HEK293T (cell line): ENCODE data around the gene RASSF10.

Experiments
- CTCF ChIA-PET: fragments of 350-600 bp; formaldehyde crosslinking; extraction: SDS; loops from one replicate; lab custom pipeline; 2021; ENCODE audit warnings: antibody characterized with exemption, inconsistent platforms; lab: Yijun Ruan, JAX
- POLR2A ChIA-PET: fragments of 350-600 bp; formaldehyde crosslinking; extraction: SDS; loops from one replicate; lab custom pipeline; 2020; ENCODE audit warnings: antibody characterized with exemption, inconsistent platforms; lab: Yijun Ruan, JAX
- DNase-seq: peaks from one replicate; pipeline ENCODE4 v3.0.0; 2012; ENCODE audit warnings: mixed read lengths; ENCODE audit errors: extremely low spot score
- ARNT ChIP-seq: fragments of 450-650 bp; IDR thresholded peaks from 2 replicates; pipeline ENCODE4 v1.6.1; 2017; ENCODE audit warnings: mild to moderate bottlenecking
- BHLHE40 ChIP-seq: fragments of 450-650 bp; IDR thresholded peaks from 2 replicates; pipeline ENCODE4 v1.6.1; 2016; ENCODE audit warnings: mild to moderate bottlenecking, moderate library complexity, borderline replicate concordance
- CTBP1 ChIP-seq: fragments of 450-650 bp; IDR thresholded peaks from 2 replicates; pipeline ENCODE4 v1.6.1; 2016; ENCODE audit warnings: borderline replicate concordance
- ELF4 ChIP-seq: fragments of 450-650 bp; IDR thresholded peaks from 2 replicates; pipeline ENCODE4 v1.6.1; 2017; ENCODE audit warnings: antibody characterized with exemption
- FOXA1 ChIP-seq: fragments of 450-650 bp; IDR thresholded peaks from 2 replicates; pipeline ENCODE4 v1.6.1; 2016; ENCODE audit warnings: mild to moderate bottlenecking
- FOXK2 ChIP-seq: fragments of 450-650 bp; IDR thresholded peaks from 2 replicates; pipeline ENCODE4 v1.6.1; 2016; ENCODE audit warnings: mild to moderate bottlenecking
- FOXM1 ChIP-seq: fragments of 450-650 bp; IDR thresholded peaks from 2 replicates; pipeline ENCODE4 v1.6.1; 2017; ENCODE audit warnings: mild to moderate bottlenecking, borderline replicate concordance
- HDGF ChIP-seq: fragments of 450-650 bp; IDR thresholded peaks from 2 replicates; pipeline ENCODE4 v1.6.1; 2017; ENCODE audit warnings: antibody characterized with exemption, borderline replicate concordance
- L3MBTL2 ChIP-seq: fragments of 450-650 bp; conservative IDR thresholded peaks from 2 replicates; pipeline ENCODE4 v1.6.1; 2016; ENCODE audit warnings: mild to moderate bottlenecking
- LEF1 ChIP-seq: fragments of 450-650 bp; IDR thresholded peaks from 2 replicates; pipeline ENCODE4 v1.6.1; 2017; ENCODE audit warnings: mild to moderate bottlenecking, borderline replicate concordance
- NFRKB ChIP-seq: fragments of 450-650 bp; IDR thresholded peaks from 2 replicates; pipeline ENCODE4 v1.6.1; 2016; ENCODE audit warnings: mild to moderate bottlenecking, moderate library complexity
- SP1 ChIP-seq: fragments of 450-650 bp; IDR thresholded peaks from 2 replicates; pipeline ENCODE4 v1.6.1; 2017
- SUZ12 ChIP-seq: fragments of 450-650 bp; IDR thresholded peaks from 2 replicates; pipeline ENCODE4 v1.6.1; 2016; ENCODE audit warnings: mild to moderate bottlenecking
- TARDBP ChIP-seq: fragments of 450-650 bp; IDR thresholded peaks from 2 replicates; pipeline ENCODE4 v1.6.1; 2016
- ZNF384 ChIP-seq: fragments of 450-650 bp; IDR thresholded peaks from 2 replicates; pipeline ENCODE4 v1.6.1; 2016
- TF ChIP-seq, protein P1 (sequence below): fragments of 450-650 bp; IDR thresholded peaks from 2 replicates; pipeline ENCODE4 v1.6.1; 2016

The RASSF10 gene

GRCh38 chr11:12989428-12990161, 19.5 kb upstream of the RASSF10 start:
- POLR2A ChIA-PET = no interaction called here
- no peak for DNase-seq

GRCh38 chr11:12990162-12990480, 19.0 kb upstream of the RASSF10 start:
- no peak for DNase-seq
- POLR2A ChIA-PET = no interaction called here
- TF ChIP-seq ZNF384 = no peak
- no peak for TF ChIP-seq SUZ12
- TF ChIP-seq FOXA1 = no peak
- TF ChIP-seq FOXM1 = no peak
- TF ChIP-seq ARNT = no peak
- no peak for TF ChIP-seq NFRKB
- TF ChIP-seq, protein P1, sequence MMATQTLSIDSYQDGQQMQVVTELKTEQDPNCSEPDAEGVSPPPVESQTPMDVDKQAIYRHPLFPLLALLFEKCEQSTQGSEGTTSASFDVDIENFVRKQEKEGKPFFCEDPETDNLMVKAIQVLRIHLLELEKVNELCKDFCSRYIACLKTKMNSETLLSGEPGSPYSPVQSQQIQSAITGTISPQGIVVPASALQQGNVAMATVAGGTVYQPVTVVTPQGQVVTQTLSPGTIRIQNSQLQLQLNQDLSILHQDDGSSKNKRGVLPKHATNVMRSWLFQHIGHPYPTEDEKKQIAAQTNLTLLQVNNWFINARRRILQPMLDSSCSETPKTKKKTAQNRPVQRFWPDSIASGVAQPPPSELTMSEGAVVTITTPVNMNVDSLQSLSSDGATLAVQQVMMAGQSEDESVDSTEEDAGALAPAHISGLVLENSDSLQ = no peak
- TF ChIP-seq L3MBTL2 = no peak
- no peak for TF ChIP-seq BHLHE40
- CTCF ChIA-PET = no interaction called here

More at GRCh38 chr11:12989428-12990161, 19.5 kb upstream of the RASSF10 start:
- CTCF ChIA-PET = no interaction called here
- TF ChIP-seq FOXM1 (no peak), FOXA1 (no peak), LEF1 (no peak), ZNF384 (no peak), SP1 (no peak), L3MBTL2 (no peak), SUZ12 (no peak), CTBP1 (no peak), TARDBP (no peak), ARNT (no peak), HDGF (no peak), ELF4 (no peak), BHLHE40 (no peak), NFRKB (no peak), FOXK2 (no peak)

DNA sequence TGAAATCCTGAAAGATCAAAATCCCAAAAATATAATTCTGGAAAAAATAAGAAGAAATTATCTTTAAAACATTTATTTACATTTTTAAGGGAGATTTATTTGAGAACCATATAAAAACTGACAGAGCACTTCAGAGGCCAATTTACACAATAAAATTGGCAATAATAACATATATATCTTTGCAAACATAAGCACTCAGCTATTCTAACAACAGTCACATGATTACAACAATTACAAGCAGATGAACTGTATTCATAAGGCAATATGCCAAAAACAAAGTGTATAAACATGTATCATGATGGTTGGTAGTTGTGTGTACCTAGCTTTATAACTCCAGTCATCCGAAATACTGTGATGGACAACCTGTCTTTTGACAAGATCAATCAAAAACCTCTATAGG, 17.7 kb upstream of the RASSF10 start:
- ChIA-PET CTCF (interaction anchor here (1.0 kb wide), 1 partner anchor 26 kb away, joined by 3 read pairs; no protein-coding TSS in a partner anchor), POLR2A (no interaction called here)
- no peak for DNase-seq
- TF ChIP-seq NFRKB (no peak), TARDBP (no peak), HDGF (no peak), SP1 (no peak), ELF4 (no peak), ARNT (no peak), LEF1 (no peak), FOXM1 (no peak), L3MBTL2 (no peak), SUZ12 (no peak), ZNF384 (no peak), FOXK2 (no peak), CTBP1 (no peak), FOXA1 (no peak), BHLHE40 (no peak)
- TF ChIP-seq, protein P1 = no peak

DNA sequence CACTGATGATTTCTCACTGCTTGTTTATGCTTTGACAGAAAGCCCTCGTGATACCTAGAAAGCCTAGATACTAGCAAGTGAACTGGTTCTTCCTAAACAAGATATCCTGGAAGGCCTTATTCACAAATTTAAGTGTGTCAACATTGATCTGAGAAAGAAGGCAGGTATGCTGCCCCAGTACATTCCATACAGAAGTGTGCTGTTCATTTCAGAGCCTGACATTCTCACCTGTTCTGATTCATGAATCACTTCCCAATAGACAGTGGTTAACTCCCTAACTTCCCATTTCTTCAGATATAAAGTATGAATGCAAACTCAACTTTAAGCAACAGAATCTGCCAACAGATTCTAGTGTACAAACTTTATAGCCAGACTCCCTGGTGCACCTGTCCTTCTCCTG, 15.5 kb upstream of the RASSF10 start:
- TF ChIP-seq SP1 = no peak
- no peak for TF ChIP-seq TARDBP
- no peak for TF ChIP-seq FOXM1
- ChIA-PET POLR2A (no interaction called here), CTCF (no interaction called here)

GRCh38 chr11:12994476-12994875, 14.6 kb upstream of the RASSF10 start:
- DNase-seq = no peak
- POLR2A ChIA-PET = no interaction called here
- TF ChIP-seq FOXA1 = no peak
- TF ChIP-seq LEF1 = no peak
- TF ChIP-seq BHLHE40 = no peak
- CTCF ChIA-PET = no interaction called here

More for the DNA sequence above, 15.5 kb upstream of the RASSF10 start:
- DNase-seq = no peak

DNA sequence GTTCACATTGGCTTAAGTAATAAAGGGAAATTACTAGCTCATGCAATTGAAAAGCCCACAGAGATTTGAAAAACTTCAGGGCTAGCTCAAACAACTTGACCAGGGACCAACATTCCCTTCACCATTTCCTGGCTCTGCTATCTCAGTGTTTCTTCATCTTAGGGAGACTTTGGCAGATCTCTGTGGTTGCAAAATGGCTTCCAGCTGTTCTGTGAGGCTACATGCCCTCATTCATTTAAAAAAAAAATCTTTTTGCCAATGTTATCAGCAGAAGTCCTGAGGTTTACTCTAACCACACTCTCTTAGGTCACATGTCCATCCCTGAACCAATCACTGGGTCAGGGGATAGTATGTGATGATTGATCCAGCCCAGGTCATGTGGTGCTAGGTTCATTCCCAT, 13.9 kb upstream of the RASSF10 start:
- DNase-seq = no peak
- no peak for TF ChIP-seq FOXM1
- CTCF ChIA-PET = no interaction called here
- POLR2A ChIA-PET = no interaction called here

DNA sequence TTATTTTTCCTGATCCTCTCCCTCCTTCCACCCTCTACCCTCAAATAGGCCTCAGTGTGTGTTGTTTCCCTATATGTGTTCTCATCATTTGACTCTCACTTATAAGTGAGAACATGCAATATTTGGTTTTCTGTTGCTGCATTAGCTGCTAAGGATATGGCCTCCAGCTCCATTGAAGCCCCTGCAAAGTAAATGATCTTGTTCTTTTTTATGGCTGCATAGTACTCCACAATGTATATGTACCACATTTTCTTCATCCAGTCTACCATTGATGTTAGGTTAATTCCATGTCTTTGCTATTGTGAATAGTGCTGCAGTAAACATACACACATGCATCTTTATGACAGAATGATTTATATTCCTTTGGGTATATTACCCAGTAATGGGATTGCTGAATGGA, 13.3 kb upstream of the RASSF10 start:
- no peak for DNase-seq
- TF ChIP-seq ZNF384 (no peak), L3MBTL2 (no peak), TARDBP (no peak), SUZ12 (no peak), SP1 (no peak), HDGF (no peak), FOXK2 (no peak), FOXA1 (no peak), ELF4 (no peak), FOXM1 (no peak), CTBP1 (no peak), ARNT (no peak), NFRKB (no peak), LEF1 (no peak), BHLHE40 (no peak)
- TF ChIP-seq, protein P1 = no peak
- CTCF ChIA-PET = no interaction called here
- POLR2A ChIA-PET = no interaction called here
